Thoracic aorta (tissue), 2 donors: ENCODE measurements around the gene CDC42BPA. TPM values are rescaled to one million over a fixed set of nuclear protein-coding genes. Genes with fewer than 3 reads are reported as not detected.
"Not testable (repeated sequence)": the region's sequence is repeated elsewhere in the genome, so short reads cannot be mapped to it uniquely, and the experiment has no call there.

ENCODE experiments used
- ATAC-seq: fragments of 150-250 bp; one replicate; pipeline ENCODE4 v1.8.0; 2017; ENCODE audit warnings: low read depth; ENCODE audit not compliant: insufficient number of reproducible peaks, low FRiP score
- DNase-seq: peaks from one replicate; pipeline ENCODE4 v3.0.0-alpha.2; 2020; ENCODE audit warnings: low spot score
- H3K27ac ChIP-seq, 2 donors: fragments of 200-600 bp; sonication (generic); 1 replicate in 1 of 2; 2 replicates in 1 of 2; pipeline ENCODE4 v1.5.1; 2016; ENCODE audit warnings: mild to moderate bottlenecking in 2 of 2, moderate library complexity in 2 of 2
- H3K27me3 ChIP-seq: fragments of 200-600 bp; sonication (generic); replicated peaks from 2 replicates; pipeline ENCODE4 v1.6.0; 2016; ENCODE audit warnings: mild to moderate bottlenecking; ENCODE audit not compliant: insufficient read depth
- H3K36me3 ChIP-seq: fragments of 200-600 bp; sonication (generic); one replicate; pipeline ENCODE4 v1.5.1; 2016
- H3K4me1 ChIP-seq, 2 donors: fragments of 200-600 bp; sonication (generic); 1 replicate in 1 of 2; 2 replicates in 1 of 2; pipeline versions ENCODE4 v1.5.1 to v1.6.0; 2016; ENCODE audit warnings: low read depth in 2 of 2, mild to moderate bottlenecking in 1 of 2; ENCODE audit not compliant: control insufficient read depth in 1 of 2
- H3K4me3 ChIP-seq: fragments of 200-600 bp; sonication (generic); 2 replicates; pipeline ENCODE4 v1.5.1; 2016; ENCODE audit warnings: mild to moderate bottlenecking
- H3K9me3 ChIP-seq: fragments of 200-600 bp; sonication (generic); 2 replicates; pipeline ENCODE4 v1.5.1; 2016
- CTCF ChIP-seq: fragments of 200-600 bp; sonication (generic); IDR thresholded peaks from one replicate; pipeline ENCODE4 v1.5.1; 2019; ENCODE audit warnings: antibody characterized with exemption
- total RNA-seq, 2 donors: library from RNA; depleted of rRNA; stranded (reverse); fragments of >200 nt; gene quantifications; one replicate each; pipeline versions ENCODE4 v1.1.0 to v1.2.3, GENCODE V29; 2016

The CDC42BPA gene
- total RNA-seq, 2 donors from 2014 or later, result 62.4 to 89.7 TPM

GRCh38 chr1:226960944-226961765 lies 357.1 kb downstream of the CDC42BPA start:
- DNase-seq, result no peak
- Histone ChIP-seq H3K27ac (no peak overlapping the region), H3K4me1 (no peaks in the 10 kb centered on the region), H3K36me3 (peaks cover 16% of the 10 kb centered on the region), H3K9me3 (no peaks in the 10 kb centered on the region), H3K27me3 (no peaks in the 10 kb centered on the region), H3K4me3 (no peak overlapping the region)
- TF ChIP-seq CTCF, result no peak
- ATAC-seq, result no peak

GRCh38 chr1:226960256-226960655 lies 358.0 kb downstream of the CDC42BPA start:
- Histone ChIP-seq H3K4me3 (no peak overlapping the region), H3K4me1 (no peaks in the 10 kb centered on the region), H3K36me3 (peaks cover 10% of the 10 kb centered on the region), H3K27me3 (no peaks in the 10 kb centered on the region), H3K9me3 (no peaks in the 10 kb centered on the region), H3K27ac (no peak overlapping the region)
- ATAC-seq, result no peak
- DNase-seq, result no peak
- TF ChIP-seq CTCF, result no peak

GRCh38 chr1:226958300-226958699 lies 360.0 kb downstream of the CDC42BPA start:
- no peak for ATAC-seq
- Histone ChIP-seq H3K4me1 (no peaks in the 10 kb centered on the region), H3K4me3 (no peak overlapping the region), H3K27me3 (no peaks in the 10 kb centered on the region), H3K36me3 (peaks cover 4% of the 10 kb centered on the region), H3K27ac (no peak overlapping the region), H3K9me3 (no peaks in the 10 kb centered on the region)
- DNase-seq, result no peak
- no peak for TF ChIP-seq CTCF

GRCh38 chr1:226957714-226958113 lies 360.6 kb downstream of the CDC42BPA start:
- Histone ChIP-seq H3K4me3 (no peak overlapping the region), H3K27ac (no peak overlapping the region), H3K9me3 (no peaks in the 10 kb centered on the region), H3K4me1 (no peaks in the 10 kb centered on the region), H3K27me3 (no peaks in the 10 kb centered on the region), H3K36me3 (peaks cover 4% of the 10 kb centered on the region)
- TF ChIP-seq CTCF, result no peak
- no peak for ATAC-seq
- DNase-seq, result no peak

- ATAC-seq (no peak), DNase-seq (no peak)
- TF ChIP-seq CTCF, result no peak
- Histone ChIP-seq H3K4me1 (no peaks in the 10 kb centered on the region), H3K9me3 (no peaks in the 10 kb centered on the region), H3K4me3 (no peak overlapping the region), H3K36me3 (no peaks in the 10 kb centered on the region), H3K27me3 (no peaks in the 10 kb centered on the region), H3K27ac (no peak overlapping the region)
Observed at GRCh38 chr1:226956942-226957713, 361.2 kb downstream of the CDC42BPA start.

GRCh38 chr1:226955857-226956256 lies 362.4 kb downstream of the CDC42BPA start:
- ATAC-seq, H3K27ac ChIP-seq, DNase-seq, H3K27me3 ChIP-seq, H3K36me3 ChIP-seq, H3K4me1 ChIP-seq, H3K4me3 ChIP-seq, H3K9me3 ChIP-seq: not testable (repeated sequence)
